Measurements from ENCODE around the gene ABCC5.

The ABCC5 gene

DNA sequence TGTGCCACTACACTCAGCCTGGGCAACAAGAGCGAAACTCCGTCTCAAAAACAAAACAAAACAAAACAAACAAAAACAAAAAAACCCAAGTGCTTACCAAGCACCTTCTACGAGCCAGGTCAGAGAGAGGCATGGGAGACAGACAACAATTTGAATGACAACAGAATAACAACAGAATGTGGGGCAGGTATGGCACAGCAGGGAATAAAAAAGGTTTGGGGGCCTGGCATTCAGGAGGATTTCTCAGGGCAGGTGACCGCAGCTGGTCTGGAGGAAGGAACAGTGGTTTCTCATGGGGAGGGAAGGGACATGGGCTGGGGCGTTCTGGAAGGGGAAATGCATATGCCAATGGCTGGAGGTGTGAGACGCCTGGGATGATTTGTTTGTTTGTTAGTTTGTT, 110.5 kb downstream of the ABCC5 start:
- H3K4me3 ChIP-seq (ENCODE audit: low read depth, low read length): no peak overlapping the region
- no peak for TF ChIP-seq CTCF (IDR thresholded peaks at IDR 0.05; ENCODE audit: borderline replicate concordance, insufficient read depth, low read depth, low read length)

DNA sequence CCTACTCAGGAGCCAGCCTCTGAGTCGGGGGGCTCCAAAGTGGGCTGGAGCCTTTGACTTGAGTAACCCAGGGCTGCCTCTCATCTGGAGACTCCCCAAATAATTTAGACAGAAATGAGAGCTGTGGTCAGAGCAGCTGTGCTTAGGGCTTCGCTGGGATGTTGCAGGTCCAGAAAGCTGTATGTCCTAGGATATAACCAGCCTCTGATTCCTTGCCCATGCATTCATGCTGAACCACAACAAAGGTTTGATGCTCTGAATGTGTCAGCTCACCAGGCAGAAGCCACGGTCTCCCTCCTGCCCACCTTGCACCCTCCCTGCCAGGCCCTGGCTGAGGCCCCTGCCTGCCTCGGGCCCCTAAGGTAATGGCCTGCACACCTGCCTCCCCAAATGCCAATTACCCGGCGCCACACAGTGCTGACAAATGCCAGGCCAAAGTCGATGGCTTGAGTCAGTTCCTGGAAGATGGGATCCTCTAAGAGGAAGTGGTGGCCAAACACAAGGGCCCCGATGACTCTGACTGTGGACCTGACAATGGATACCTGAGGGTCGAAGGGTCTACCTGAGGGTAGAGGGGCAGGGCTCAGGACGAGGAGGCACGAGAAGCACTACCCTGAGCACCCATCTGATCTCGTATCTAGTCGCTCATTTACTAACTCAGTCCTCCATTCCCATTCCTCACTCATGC, 111.3 kb downstream of the ABCC5 start:
- H3K4me3 ChIP-seq (ENCODE audit: low read depth, low read length): no peak overlapping the region
- no peak for TF ChIP-seq CTCF (IDR thresholded peaks at IDR 0.05; ENCODE audit: borderline replicate concordance, insufficient read depth, low read depth, low read length)

DNA sequence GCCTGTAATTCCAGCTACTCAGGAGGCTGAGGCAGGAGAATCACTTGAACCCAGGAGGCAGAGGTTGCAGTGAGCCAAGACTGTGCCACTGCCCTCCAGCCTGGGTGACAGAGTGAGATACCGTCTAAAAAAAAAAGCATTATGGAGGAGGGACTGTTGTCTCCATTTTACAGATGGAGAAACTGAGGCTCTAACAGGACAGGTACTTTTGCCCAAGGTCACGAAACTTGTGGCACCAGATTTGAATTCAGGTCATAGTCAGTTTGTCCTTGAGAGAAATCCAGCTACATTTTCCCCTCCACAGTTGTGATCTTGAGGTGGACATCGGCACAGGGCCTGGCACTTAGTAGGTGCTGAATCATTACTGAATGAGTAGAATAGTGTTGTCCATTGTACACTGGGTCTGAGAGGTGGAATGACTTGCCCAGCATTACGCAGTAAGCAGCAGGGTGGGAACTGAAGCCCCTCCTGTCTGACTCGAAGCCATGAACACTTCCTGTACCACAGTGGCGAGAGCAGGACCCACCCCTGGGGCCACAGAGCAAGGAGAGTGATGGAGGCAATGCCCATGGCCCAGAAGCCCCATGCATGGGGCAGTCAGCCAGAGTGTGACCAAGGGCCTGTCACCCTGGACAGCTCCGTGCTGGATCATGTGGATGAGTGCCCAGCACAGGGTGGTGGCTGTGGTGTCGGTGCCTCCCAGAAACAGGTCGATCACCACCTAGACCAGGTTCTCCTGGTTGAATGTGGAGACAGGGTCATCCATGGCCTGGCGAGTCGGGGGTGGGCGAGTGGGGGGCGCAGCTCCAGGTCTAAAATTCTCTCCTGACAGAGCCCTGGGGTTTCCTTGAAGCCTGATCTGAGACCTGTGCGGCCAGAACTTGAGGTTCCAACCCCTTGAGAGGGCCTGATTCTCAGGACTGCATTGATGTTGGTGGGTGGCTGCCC, 112.6 kb downstream of the ABCC5 start:
- no peak for TF ChIP-seq CTCF (IDR thresholded peaks at IDR 0.05; ENCODE audit: borderline replicate concordance, insufficient read depth, low read depth, low read length)

GRCh38 chr3:183898028-183898431, 119.7 kb downstream of the ABCC5 start:
- TF ChIP-seq CTCF (IDR thresholded peaks at IDR 0.05; ENCODE audit: borderline replicate concordance, insufficient read depth, low read depth, low read length): no peak
- no peak overlapping the region for H3K4me3 ChIP-seq (ENCODE audit: low read depth, low read length)

More for the DNA sequence above, 112.6 kb downstream of the ABCC5 start:
- H3K4me3 ChIP-seq (ENCODE audit: low read depth, low read length): no peak overlapping the region

- H3K4me3 ChIP-seq (ENCODE audit: low read depth, low read length): no peak overlapping the region
- no peak for TF ChIP-seq CTCF (IDR thresholded peaks at IDR 0.05; ENCODE audit: borderline replicate concordance, insufficient read depth, low read depth, low read length)
Observed at GRCh38 chr3:183897606-183898005, 120.1 kb downstream of the ABCC5 start.

DNA sequence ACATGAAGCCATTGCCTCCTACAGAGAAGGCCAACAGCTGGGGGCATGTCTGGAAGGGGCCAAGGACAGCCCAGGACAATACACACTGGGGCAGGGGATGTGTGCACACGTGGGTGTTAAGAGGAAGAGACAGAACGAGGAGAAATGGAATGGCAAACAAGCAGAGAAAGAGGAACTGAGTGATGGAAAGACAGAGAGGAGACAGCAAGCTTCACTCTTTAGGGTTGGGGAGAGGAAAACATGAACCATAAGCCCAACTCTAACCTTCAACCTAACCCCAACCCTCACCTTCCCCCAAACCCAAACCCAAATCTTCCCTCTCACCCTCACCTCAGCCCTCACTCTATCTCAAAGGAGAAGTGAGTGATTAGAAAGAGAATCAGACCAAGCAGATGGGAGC, 121.1 kb downstream of the ABCC5 start:
- no peak for TF ChIP-seq CTCF (IDR thresholded peaks at IDR 0.05; ENCODE audit: borderline replicate concordance, insufficient read depth, low read depth, low read length)
- H3K4me3 ChIP-seq (ENCODE audit: low read depth, low read length): no peak overlapping the region
